ENCODE measurements around the gene PARD6G.

The PARD6G gene

GRCh38 chr18:80244167-80244566, 3.1 kb downstream of the PARD6G start:
- Histone ChIP-seq H3F3A (ENCODE audit: control insufficient read depth, insufficient read depth) (no peaks in the 10 kb centered on the region), H3K9me3 (ENCODE audit: control insufficient read depth, insufficient read depth, low read length) (peaks cover 4% of the 10 kb centered on the region; the same call in 1 of the 2 replicates), H3K27me3 (ENCODE audit: control insufficient read depth, low read length) (peaks cover under 1% of the 10 kb centered on the region; the same call in 1 of the 2 replicates), H3K4me1 (ENCODE audit: control insufficient read depth, low read length) (no peaks in the 10 kb centered on the region), H3K4me2 (ENCODE audit: low read length) (no peak overlapping the region), H4K20me1 (ENCODE audit: control insufficient read depth, insufficient read depth, low read depth, low read length) (no peaks in the 10 kb centered on the region), H3K9me2 (replicated peaks; ENCODE audit: control insufficient read depth, low read length) (no peaks in the 10 kb centered on the region), H3K36me3 (ENCODE audit: control insufficient read depth, low read length) (no peaks in the 10 kb centered on the region), H3K79me2 (ENCODE audit: control insufficient read depth, low read length) (no peaks in the 10 kb centered on the region), H3K27ac (ENCODE audit: low read depth, low read length) (no peak overlapping the region), H3K4me3 (ENCODE audit: low read length) (no peak overlapping the region)
- TF ChIP-seq, protein P1, sequence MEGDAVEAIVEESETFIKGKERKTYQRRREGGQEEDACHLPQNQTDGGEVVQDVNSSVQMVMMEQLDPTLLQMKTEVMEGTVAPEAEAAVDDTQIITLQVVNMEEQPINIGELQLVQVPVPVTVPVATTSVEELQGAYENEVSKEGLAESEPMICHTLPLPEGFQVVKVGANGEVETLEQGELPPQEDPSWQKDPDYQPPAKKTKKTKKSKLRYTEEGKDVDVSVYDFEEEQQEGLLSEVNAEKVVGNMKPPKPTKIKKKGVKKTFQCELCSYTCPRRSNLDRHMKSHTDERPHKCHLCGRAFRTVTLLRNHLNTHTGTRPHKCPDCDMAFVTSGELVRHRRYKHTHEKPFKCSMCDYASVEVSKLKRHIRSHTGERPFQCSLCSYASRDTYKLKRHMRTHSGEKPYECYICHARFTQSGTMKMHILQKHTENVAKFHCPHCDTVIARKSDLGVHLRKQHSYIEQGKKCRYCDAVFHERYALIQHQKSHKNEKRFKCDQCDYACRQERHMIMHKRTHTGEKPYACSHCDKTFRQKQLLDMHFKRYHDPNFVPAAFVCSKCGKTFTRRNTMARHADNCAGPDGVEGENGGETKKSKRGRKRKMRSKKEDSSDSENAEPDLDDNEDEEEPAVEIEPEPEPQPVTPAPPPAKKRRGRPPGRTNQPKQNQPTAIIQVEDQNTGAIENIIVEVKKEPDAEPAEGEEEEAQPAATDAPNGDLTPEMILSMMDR (IDR thresholded peaks at IDR 0.05; ENCODE audit: low read depth, low read length, poor library complexity, severe bottlenecking): no peak
- TF ChIP-seq EZH2phosphoT487 (IDR thresholded peaks at IDR 0.05; ENCODE audit: borderline replicate concordance, low read length): no peak

GRCh38 chr18:80243204-80243603, 4.1 kb downstream of the PARD6G start:
- Histone ChIP-seq H4K20me1 (ENCODE audit: control insufficient read depth, insufficient read depth, low read depth, low read length) (no peaks in the 10 kb centered on the region), H3K4me3 (ENCODE audit: low read length) (no peak overlapping the region), H3K9me2 (replicated peaks; ENCODE audit: control insufficient read depth, low read length) (no peaks in the 10 kb centered on the region), H3K9me3 (ENCODE audit: control insufficient read depth, insufficient read depth, low read length) (peaks cover 4% of the 10 kb centered on the region; the same call in 1 of the 2 replicates), H3K27ac (ENCODE audit: low read depth, low read length) (no peak overlapping the region), H3K4me1 (ENCODE audit: control insufficient read depth, low read length) (no peaks in the 10 kb centered on the region), H3F3A (ENCODE audit: control insufficient read depth, insufficient read depth) (no peaks in the 10 kb centered on the region), H3K36me3 (ENCODE audit: control insufficient read depth, low read length) (no peaks in the 10 kb centered on the region), H3K79me2 (ENCODE audit: control insufficient read depth, low read length) (no peaks in the 10 kb centered on the region), H3K4me2 (ENCODE audit: low read length) (no peak overlapping the region), H3K27me3 (ENCODE audit: control insufficient read depth, low read length) (no peaks in the 10 kb centered on the region)
- no peak for TF ChIP-seq EZH2phosphoT487 (IDR thresholded peaks at IDR 0.05; ENCODE audit: borderline replicate concordance, low read length)
- TF ChIP-seq, protein P1 (IDR thresholded peaks at IDR 0.05; ENCODE audit: low read depth, low read length, poor library complexity, severe bottlenecking): no peak

GRCh38 chr18:80241919-80242777, 5.2 kb downstream of the PARD6G start:
- no peaks in the 10 kb centered on the region for H3K4me1 ChIP-seq (ENCODE audit: control insufficient read depth, low read length)
- no peak overlapping the region for H3K27ac ChIP-seq (ENCODE audit: low read depth, low read length)

More at GRCh38 chr18:80241919-80242777, 5.2 kb downstream of the PARD6G start:
- Histone ChIP-seq H3K9me2 (replicated peaks; ENCODE audit: control insufficient read depth, low read length) (no peaks in the 10 kb centered on the region), H3K4me2 (ENCODE audit: low read length) (no peak overlapping the region), H3F3A (ENCODE audit: control insufficient read depth, insufficient read depth) (no peaks in the 10 kb centered on the region), H3K27me3 (ENCODE audit: control insufficient read depth, low read length) (no peaks in the 10 kb centered on the region), H4K20me1 (ENCODE audit: control insufficient read depth, insufficient read depth, low read depth, low read length) (no peaks in the 10 kb centered on the region), H3K36me3 (ENCODE audit: control insufficient read depth, low read length) (no peaks in the 10 kb centered on the region), H3K9me3 (ENCODE audit: control insufficient read depth, insufficient read depth, low read length) (peaks cover 4% of the 10 kb centered on the region; the same call in 1 of the 2 replicates), H3K79me2 (ENCODE audit: control insufficient read depth, low read length) (no peaks in the 10 kb centered on the region), H3K4me3 (ENCODE audit: low read length) (no peak overlapping the region)
- TF ChIP-seq, protein P1 (IDR thresholded peaks at IDR 0.05; ENCODE audit: low read depth, low read length, poor library complexity, severe bottlenecking): no peak
- no peak for TF ChIP-seq EZH2phosphoT487 (IDR thresholded peaks at IDR 0.05; ENCODE audit: borderline replicate concordance, low read length)
